GM10847 (cell line): ENCODE measurements around the gene ASPRV1.

Experiments
- POLR2A ChIP-seq: IDR thresholded peaks from 2 replicates; pipeline ENCODE4 v1.6.1; 2011; ENCODE audit not compliant: insufficient read length; ENCODE audit errors: extremely low read depth

The ASPRV1 gene

DNA sequence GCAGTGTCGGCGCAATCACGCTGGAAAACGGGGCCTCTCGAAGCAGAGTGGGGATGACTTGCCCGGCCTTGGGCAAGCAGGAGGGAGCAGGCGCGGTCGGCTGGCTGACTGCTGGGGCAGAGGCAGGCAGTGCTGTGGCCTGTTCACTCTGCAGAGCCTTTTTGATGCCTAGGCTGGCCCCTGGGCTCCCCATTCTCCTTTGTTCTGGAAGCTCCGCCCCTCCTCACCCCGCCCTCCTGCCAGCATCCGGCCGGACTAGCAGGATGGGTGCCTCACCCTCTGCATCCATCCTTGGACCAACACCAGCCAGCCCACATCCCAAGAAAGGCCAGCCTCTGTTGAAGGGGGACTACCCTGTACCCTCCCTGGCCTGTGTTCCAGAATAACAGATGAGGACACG is at the start of gene ASPRV1:
Gene ASPRV1 (minus strand): TSS at position 136 of the 400 bp plus-strand sequence. CDS start 195 bp downstream, outside the sequence.
- TF ChIP-seq POLR2A: no peak

DNA sequence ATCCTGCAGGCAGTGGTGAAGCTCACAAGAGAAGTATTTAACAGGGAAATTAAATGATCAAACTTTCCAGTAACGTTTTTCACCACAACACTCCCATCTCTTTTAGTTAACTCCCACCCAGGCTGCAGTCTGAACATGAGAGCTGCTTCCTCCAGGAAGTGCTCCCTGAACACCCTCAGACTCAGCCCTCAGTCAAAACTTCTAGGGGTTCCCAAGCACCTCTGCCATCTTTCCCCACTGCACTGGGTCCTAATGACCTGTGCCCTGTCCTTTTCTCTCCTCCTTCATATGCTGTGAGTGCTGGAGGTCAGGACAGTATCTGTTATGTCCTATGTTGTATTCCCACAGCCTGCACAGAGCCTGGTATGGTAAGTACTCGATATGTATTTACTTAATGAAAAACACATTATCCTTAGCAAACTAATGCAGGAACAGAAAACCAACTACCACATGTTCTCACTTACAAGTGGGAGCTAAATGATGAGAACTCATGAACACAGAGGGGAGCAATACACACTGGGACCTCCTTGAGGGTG is 49.2 kb upstream of the ASPRV1 start:
- no peak for TF ChIP-seq POLR2A

DNA sequence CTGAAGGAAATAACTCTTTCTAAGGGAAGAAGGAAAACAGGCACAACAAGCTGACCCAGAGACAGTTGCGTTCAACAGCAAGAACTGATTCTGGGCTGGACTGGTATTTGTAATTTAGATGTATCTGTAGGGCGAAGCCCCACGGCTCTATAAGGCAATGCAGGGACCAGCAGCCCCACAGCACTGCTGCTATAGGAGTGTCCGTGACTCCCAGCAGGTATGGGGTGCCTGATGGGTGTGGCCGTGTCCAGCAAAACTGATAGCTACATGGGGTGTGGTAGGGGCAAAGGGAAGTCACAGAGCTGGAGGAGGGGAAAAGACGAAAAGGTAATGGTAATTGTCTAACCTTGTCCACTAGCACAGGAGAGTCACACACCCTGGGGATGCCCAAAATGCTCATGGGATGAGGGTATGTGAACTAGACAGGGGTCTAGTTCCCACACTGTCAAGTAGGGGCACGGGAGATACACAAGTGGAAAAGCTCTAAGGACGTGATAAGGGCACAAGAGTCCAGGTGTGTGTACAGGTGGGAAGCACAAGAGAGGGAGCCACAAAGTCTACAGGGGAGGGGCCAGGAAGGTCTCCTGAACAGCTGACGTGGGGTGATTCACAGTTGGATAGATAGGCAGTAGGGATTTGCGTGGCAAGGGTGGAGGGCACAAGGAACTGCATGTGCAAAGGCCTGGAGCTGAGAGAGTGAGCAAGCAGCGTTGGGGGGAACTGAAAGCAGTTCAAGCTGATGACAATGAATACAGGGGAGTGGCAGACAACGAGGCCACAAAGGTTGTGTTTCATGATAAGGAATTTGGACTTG is 48.5 kb upstream of the ASPRV1 start:
- TF ChIP-seq POLR2A: no peak

DNA sequence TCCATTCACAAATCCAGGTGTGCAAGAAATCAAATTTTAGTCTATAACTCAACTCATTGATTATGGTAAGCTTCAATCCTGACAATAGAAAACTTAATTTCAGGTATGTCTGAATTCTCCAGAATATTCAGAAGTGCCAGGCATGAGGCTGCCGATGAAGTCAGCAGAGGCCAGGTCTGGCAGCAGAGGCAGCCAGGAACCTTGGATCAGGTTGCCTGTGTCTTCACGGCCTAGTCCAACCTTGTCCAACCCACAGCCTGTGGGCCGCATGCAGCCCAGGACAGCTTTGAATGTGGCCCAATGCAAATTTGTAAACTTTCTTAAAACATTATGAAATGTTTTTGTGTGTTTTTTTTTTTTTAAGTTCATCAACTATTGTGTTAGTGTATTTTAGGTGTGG is 46.9 kb upstream of the ASPRV1 start:
- no peak for TF ChIP-seq POLR2A

DNA sequence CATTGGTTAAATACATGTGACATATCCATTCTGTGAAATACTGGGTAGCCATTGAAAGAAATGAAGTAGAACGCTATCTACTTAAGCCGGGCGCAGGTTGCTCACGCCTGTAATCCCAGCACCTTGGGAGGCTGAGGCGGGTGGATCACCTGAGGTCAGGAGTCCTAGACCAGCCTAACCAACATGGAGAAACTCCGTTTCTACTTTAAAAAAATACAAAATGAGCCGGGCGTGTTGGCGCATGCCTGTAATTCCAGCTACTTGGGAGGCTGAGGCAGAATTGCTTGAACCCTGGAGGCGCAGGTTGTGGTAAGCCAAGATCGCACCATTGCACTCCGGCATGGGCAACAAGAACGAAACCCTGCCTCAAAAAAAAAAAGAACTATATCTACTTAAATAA is 45.7 kb upstream of the ASPRV1 start:
- no peak for TF ChIP-seq POLR2A

DNA sequence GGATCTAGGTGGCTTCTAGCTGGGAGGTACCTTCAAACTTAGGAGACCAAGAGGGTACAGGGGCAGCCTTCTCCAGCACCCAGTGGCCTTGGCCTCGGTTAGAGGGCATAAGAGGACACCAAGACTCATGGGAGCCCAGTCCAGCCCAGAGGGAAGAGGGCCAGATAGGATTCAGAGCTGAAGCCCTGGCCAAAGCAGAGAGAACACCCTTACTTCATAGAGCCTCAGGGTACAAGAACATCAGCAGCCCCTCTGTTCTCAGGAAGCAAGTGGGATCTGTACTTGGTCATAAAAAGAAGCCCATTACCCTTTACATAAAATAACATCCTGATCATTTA is 45.0 kb upstream of the ASPRV1 start:
- TF ChIP-seq POLR2A: no peak

DNA sequence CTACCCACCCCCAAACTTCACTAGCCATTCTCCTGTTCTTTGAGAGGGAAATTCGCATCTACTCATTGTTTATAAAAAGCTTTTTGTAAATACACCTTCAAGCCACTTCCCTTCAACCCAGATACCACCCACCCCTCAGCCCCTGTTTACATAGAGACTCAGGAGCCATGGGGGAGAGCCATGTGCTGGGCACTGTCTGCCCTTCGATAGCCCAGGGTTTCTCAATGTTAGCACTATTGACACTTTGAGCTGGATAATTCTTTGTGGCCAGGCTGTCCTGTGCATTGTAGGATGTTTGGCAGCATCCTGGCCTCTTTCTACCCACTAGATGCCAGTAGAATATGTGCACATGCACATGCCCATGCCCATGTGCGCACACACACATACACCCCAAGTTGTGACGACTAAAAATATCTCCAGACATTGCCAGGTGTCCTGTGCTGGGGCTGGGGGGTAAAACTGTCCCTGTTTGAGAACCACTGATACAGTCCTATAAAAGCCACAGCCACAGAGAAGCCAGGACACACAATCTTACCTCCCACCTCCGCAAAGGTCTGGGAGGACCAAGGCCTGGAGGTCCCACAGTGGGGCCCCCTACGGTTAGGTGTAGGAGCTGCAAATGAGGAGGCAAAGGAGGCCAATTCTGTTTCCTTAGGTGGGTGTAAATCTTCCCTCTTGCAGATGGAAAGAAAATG is 44.5 kb upstream of the ASPRV1 start:
- no peak for TF ChIP-seq POLR2A

DNA sequence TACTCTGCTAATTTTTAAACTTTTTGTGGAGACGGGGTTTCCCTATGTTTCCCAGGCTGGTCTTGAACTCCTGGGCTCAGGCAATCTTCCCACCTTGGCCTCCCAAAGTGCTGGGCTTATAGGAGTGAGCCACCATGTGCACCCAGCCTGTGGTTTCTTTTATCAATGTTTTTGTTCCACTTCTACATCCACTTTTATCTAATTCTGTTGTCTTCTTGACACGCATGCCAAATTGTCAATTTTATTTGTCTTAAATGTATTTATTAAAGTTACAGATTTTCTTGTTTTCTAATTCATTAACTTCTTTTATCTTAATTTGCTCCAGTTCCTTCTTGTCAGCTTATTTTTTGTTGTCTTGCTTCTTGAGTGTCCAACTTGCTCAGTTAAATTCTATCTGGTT is 43.8 kb upstream of the ASPRV1 start:
- no peak for TF ChIP-seq POLR2A

DNA sequence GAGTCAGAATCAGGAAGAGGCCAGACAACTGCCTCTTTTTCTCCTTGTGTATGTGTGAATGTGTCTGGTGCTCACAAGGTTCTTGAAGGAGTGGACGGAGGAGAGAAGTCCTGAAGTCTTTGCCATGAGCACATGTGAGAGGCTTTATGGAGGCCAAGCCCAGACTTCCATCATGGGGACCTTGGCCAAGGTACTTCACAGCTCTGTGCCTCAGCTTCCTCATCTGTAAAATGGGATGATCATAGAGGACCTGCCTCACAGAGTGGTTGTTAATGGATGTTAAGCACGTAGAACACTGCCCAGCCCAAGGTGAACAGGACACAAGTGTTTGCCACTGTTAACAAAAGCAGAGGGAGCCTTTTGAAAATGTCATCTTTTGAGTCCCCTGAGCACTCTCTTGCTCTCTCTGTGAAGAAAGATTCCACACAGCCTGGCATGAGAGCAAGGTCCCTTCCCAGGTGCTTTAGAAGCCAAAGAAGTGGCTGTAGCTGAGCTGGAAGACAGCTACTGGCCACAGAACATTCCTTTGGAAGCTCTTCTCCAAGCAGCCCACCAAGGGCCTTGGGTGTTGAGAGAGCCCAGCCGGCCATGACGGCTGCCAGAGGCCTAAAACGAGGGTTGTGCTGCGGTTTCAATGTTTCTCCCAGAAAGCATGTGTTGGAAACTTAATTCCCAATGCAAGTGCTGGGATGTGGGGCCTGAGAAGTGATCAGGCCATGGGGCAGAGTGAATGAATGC is 41.8 kb upstream of the ASPRV1 start:
- TF ChIP-seq POLR2A: no peak

DNA sequence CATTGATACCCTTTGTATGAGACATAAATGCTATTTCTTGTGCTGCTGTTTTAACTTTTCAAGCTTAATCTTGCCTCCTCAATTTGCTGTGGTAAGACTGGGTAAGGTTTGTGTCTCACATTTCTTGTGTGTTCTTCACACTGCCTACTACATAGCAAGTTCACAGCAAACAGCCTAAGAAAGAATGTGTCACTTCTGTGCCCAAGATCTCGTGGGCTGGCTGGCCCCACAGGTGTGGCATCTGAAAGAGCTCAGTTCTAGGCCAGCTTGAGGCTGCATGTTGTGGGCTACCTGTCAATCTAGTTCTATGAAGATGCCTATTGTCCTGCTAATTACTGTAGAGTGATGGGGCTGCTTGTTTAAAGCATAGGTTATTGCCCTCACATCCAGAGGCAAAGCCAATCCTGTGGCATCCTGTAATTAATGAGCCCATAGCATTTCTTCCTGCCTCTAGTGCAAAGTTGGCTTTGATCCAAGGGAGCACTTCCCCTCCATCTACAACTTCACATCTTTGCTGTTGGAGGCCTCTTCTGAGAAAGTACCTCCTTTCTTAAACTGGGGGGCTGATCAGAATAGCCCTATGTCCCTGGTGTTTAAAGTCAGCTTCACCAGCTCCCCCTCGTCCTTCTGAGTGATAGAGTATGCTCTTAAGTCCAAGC is 40.9 kb upstream of the ASPRV1 start:
- no peak for TF ChIP-seq POLR2A

DNA sequence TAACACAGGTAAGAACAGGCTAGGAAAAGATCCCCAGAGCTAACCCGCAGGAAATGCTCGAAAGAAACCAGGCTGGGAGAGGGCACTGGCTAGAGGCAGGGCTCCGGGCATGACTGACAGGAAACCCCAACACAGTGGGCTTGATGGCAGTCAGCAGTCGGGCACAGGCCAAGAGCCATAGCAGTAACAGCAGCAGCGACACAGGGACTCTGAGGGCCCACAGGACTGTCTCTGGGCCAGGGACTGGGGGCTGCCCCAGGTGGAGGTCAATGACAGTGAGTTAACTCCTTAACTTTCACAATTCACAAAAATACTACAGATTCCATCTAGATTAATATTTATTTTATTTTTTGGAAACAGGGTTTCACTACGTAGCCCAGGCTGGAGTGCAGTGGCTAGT is 37.3 kb upstream of the ASPRV1 start:
- TF ChIP-seq POLR2A: no peak

DNA sequence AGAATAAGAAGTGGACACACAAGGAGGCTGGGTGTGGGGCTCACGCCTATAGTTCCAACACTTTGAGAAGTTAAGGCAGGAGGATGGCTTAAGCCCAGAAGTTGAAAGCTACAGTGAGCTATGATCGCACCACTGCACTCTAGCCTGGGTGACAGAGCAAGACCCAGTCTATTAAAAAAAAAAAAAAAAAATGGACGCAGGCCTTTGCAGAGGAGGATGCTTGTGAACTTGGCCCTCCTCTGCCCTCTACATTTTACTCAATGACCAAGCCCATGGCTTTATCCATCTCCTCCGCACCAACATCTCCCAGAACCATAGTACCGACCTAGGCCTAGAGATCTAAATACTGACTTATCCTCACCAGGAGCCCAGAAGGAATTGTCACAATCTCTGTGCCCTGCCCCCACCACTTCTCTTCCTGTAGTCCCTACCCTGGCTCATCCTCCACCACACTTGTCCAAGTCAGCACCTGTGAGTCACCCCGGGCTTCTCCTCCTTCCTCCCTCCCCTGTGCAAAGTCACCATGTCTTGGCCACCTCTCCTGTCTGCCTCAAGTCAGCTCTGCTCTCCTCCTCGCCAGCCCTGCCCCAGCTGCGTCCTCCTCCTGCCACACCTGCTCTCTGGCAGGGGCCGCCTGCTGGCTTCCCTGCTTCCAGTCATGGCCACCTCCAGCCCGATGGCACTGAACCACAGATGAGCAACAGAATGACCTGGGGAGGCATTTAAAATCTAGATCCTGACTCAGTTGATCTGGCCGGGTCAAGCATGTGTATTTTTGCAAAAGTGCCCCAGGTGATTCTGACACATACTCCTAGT is 35.8 kb upstream of the ASPRV1 start:
- TF ChIP-seq POLR2A: no peak

DNA sequence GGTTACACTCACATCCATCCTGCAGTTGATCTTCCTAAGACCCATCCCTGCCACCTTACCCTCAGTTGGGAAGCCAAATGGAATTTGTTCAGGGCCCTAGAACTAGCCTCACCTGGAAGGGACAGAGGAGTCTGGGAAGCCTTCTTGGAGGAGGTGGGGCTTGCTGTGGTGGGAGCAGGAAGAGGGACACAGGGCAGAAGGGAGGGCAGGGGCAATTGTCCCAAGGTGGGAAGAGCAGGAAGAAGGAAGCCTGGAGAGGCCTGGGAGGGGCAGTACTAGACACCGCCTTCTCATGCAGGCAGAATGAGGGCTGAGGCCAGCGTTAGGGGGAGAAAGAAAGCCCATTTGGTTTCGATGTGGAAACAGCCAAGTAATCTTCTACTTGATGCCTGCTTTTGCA is 34.1 kb upstream of the ASPRV1 start:
- no peak for TF ChIP-seq POLR2A

DNA sequence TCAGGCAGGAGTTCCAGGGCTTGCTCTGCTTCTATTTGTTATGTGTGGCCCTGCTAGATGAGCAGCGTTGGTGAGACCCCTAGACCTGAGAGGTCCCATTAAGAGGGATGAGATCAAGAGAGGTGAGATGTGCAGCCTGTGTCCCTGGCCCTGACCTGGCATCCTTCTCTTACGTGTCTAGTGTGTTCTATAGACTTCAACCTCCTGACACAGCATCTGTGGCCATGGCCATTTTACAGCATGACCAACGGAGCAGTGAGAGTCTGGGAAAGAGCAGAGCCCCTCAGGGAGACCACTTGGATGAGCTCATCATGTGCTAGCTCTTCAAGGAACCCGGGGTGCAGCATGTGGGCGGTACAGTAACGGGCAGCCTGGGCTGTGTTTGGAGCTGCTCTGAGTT is 32.7 kb upstream of the ASPRV1 start:
- no peak for TF ChIP-seq POLR2A
